ENCODE results near the gene OR10V1. TPM values are rescaled to one million over a fixed set of nuclear protein-coding genes. Genes with fewer than 3 reads are reported as not detected.

The OR10V1 gene
- total RNA-seq, 4 donors from 2014 or later: not detected

GRCh38 chr11:59676205-59676604, 37.4 kb downstream of the OR10V1 start:
- TF ChIP-seq POLR2A (IDR thresholded peaks at IDR 0.05) (no peak), CTCF (IDR thresholded peaks at IDR 0.05) (no peak), POLR2AphosphoS5 (IDR thresholded peaks at IDR 0.05) (no peak), EP300 (IDR thresholded peaks at IDR 0.05; ENCODE audit: low read depth) (no peak)
- in situ Hi-C loops (cut with MboI; ENCODE audit: low pct_ligation_motif_present in 1 of 4, low pct_unique_long_range_greater_than_20kb in 1 of 4, low sequenced_read_pairs in 3 of 4) (loop anchor here in 3 of 4 donors (10.0 kb wide), 2 partner anchors 131 to 141 kb away; no protein-coding TSS in a partner anchor), intact Hi-C loops (cut with DNase I; ENCODE audit: low total_unique reads) (no loop called here)
- peaks cover 0 to 11% (median 5%) of the 10 kb centered on the region in 4 donors for H3K4me1 ChIP-seq
- no peaks in the 10 kb centered on the region for H3K27me3 ChIP-seq
- WGBS, 2 donors (ENCODE audit: low coverage in 1 of 2): 89 to 91% methylated on average over 3 to 8 of the region's 8 CpGs
- H3K4me3 ChIP-seq: no peak overlapping the region
- no peak for DNase-seq
- no peaks in the 10 kb centered on the region for H3K36me3 ChIP-seq
- H3K9me3 ChIP-seq: no peaks in the 10 kb centered on the region
- no peak overlapping the region for H3K27ac ChIP-seq

GRCh38 chr11:59674291-59674690, 39.4 kb downstream of the OR10V1 start:
- Histone ChIP-seq H3K4me3 (no peak overlapping the region), H3K27me3 (no peaks in the 10 kb centered on the region), H3K36me3 (no peaks in the 10 kb centered on the region), H3K9me3 (no peaks in the 10 kb centered on the region), H3K27ac (no peak overlapping the region), H3K4me1 (peaks cover 6 to 15% (median 9%) of the 10 kb centered on the region in 4 donors)
- 73 to 78% methylated on average over 2 of the region's 2 CpGs for WGBS, 2 donors (ENCODE audit: low coverage in 1 of 2)
- TF ChIP-seq EP300 (IDR thresholded peaks at IDR 0.05; ENCODE audit: low read depth): no peak
- TF ChIP-seq CTCF (IDR thresholded peaks at IDR 0.05): no peak
- no peak for TF ChIP-seq POLR2AphosphoS5 (IDR thresholded peaks at IDR 0.05)
- no peak for TF ChIP-seq POLR2A (IDR thresholded peaks at IDR 0.05)
- in situ Hi-C loops (cut with MboI; ENCODE audit: low pct_ligation_motif_present in 1 of 4, low pct_unique_long_range_greater_than_20kb in 1 of 4, low sequenced_read_pairs in 3 of 4): loop anchor here in 3 of 4 donors (10.0 kb wide), 2 partner anchors 129 to 139 kb away; no protein-coding TSS in a partner anchor
- intact Hi-C loops (cut with DNase I; ENCODE audit: low total_unique reads): no loop called here
- DNase-seq: no peak

- H3K4me3 ChIP-seq: no peak overlapping the region
- intact Hi-C loops (cut with DNase I; ENCODE audit: low total_unique reads): no loop called here
Observed at GRCh38 chr11:59673291-59673690, 40.4 kb downstream of the OR10V1 start.

GRCh38 chr11:59671471-59671870, 42.2 kb downstream of the OR10V1 start:
- intact Hi-C loops (cut with DNase I; ENCODE audit: low total_unique reads) (no loop called here), in situ Hi-C loops (cut with MboI; ENCODE audit: low pct_ligation_motif_present in 1 of 4, low pct_unique_long_range_greater_than_20kb in 1 of 4, low sequenced_read_pairs in 3 of 4) (loop anchor here in 3 of 4 donors (10.0 kb wide), 2 partner anchors 127 to 137 kb away; no protein-coding TSS in a partner anchor)
- peaks cover 6 to 31% (median 23%) of the 10 kb centered on the region in 4 donors for H3K4me1 ChIP-seq
- H3K4me3 ChIP-seq: no peak overlapping the region
- no peaks in the 10 kb centered on the region for H3K27me3 ChIP-seq
- H3K27ac ChIP-seq: no peak overlapping the region
- no peak for DNase-seq
- H3K9me3 ChIP-seq: no peaks in the 10 kb centered on the region
- WGBS, 2 donors (ENCODE audit: low coverage in 1 of 2): 92 to 93% methylated on average over 5 to 11 of the region's 11 CpGs
- TF ChIP-seq POLR2A (IDR thresholded peaks at IDR 0.05): no peak
- no peak for TF ChIP-seq EP300 (IDR thresholded peaks at IDR 0.05; ENCODE audit: low read depth)
- no peak for TF ChIP-seq POLR2AphosphoS5 (IDR thresholded peaks at IDR 0.05)
- TF ChIP-seq CTCF (IDR thresholded peaks at IDR 0.05): no peak
- H3K36me3 ChIP-seq: peaks cover 0 to 3% (median 1%) of the 10 kb centered on the region in 4 donors

More at GRCh38 chr11:59673291-59673690, 40.4 kb downstream of the OR10V1 start:
- TF ChIP-seq CTCF (IDR thresholded peaks at IDR 0.05) (no peak), POLR2AphosphoS5 (IDR thresholded peaks at IDR 0.05) (no peak), EP300 (IDR thresholded peaks at IDR 0.05; ENCODE audit: low read depth) (no peak), POLR2A (IDR thresholded peaks at IDR 0.05) (no peak)
- in situ Hi-C loops (cut with MboI; ENCODE audit: low pct_ligation_motif_present in 1 of 4, low pct_unique_long_range_greater_than_20kb in 1 of 4, low sequenced_read_pairs in 3 of 4): loop anchor here in 3 of 4 donors (10.0 kb wide), 2 partner anchors 128 to 138 kb away; no protein-coding TSS in a partner anchor
- Histone ChIP-seq H3K27me3 (no peaks in the 10 kb centered on the region), H3K4me1 (peaks cover 6 to 15% (median 9%) of the 10 kb centered on the region in 4 donors), H3K36me3 (no peaks in the 10 kb centered on the region), H3K9me3 (no peaks in the 10 kb centered on the region), H3K27ac (no peak overlapping the region)
- no peak for DNase-seq
- WGBS, 2 donors (ENCODE audit: low coverage in 1 of 2): 90 to 95% methylated on average over 2 of the region's 2 CpGs

All from transverse colon (tissue), 4 donors.